SK-N-SH (cell line): ENCODE data around the gene CDX2.

ENCODE experiments used
- CTCF ChIP-seq: fragments of 200-600 bp; sonication (generic); IDR thresholded peaks from 2 replicates; pipeline ENCODE4 v1.6.1; 2017; ENCODE audit warnings: antibody characterized with exemption, mild to moderate bottlenecking, moderate library complexity
- GATA2 ChIP-seq: sonication (generic); formaldehyde crosslinking; IDR thresholded peaks from 2 replicates; pipeline ENCODE4 v1.5.0; 2020; ENCODE audit warnings: mild to moderate bottlenecking, missing genetic modification reagents
- MAX ChIP-seq: IDR thresholded peaks from 2 replicates; pipeline ENCODE4 v1.4.0; 2012; ENCODE audit warnings: low read depth
- NRF1 ChIP-seq: IDR thresholded peaks from 2 replicates; pipeline ENCODE4 v1.6.1; 2012; ENCODE audit warnings: low read depth, mild to moderate bottlenecking, low read length
- POLR2AphosphoS5 ChIP-seq: IDR thresholded peaks from 2 replicates; pipeline ENCODE4 v1.6.1; 2012; ENCODE audit warnings: low read depth, low read length
- RAD21 ChIP-seq: IDR thresholded peaks from 2 replicates; pipeline ENCODE4 v1.6.1; 2012; ENCODE audit warnings: mild to moderate bottlenecking, low read length
- YY1 ChIP-seq: IDR thresholded peaks from 2 replicates; pipeline ENCODE4 v1.4.0; 2012; ENCODE audit warnings: low read depth, mild to moderate bottlenecking
- ZBTB33 ChIP-seq: IDR thresholded peaks from 2 replicates; pipeline ENCODE4 v1.4.0; 2012; ENCODE audit warnings: low read depth, borderline replicate concordance

- TF ChIP-seq YY1: no peak
- TF ChIP-seq CTCF: no peak
- TF ChIP-seq MAX: no peak
- no peak for TF ChIP-seq ZBTB33
- TF ChIP-seq NRF1: no peak
- no peak for TF ChIP-seq POLR2AphosphoS5
- no peak for TF ChIP-seq RAD21
- no peak for TF ChIP-seq GATA2
Measured at GRCh38 chr13:27982361-27982760, 13.2 kb upstream of the CDX2 start.
